ENCODE data around the gene THOC6. TPM values are rescaled to one million over a fixed set of nuclear protein-coding genes. Genes with fewer than 3 reads are reported as not detected.

Gene THOC6
- total and polyA plus RNA-seq, 2 experiments from 2014 or later: 71.4 to 90.6 TPM

DNA sequence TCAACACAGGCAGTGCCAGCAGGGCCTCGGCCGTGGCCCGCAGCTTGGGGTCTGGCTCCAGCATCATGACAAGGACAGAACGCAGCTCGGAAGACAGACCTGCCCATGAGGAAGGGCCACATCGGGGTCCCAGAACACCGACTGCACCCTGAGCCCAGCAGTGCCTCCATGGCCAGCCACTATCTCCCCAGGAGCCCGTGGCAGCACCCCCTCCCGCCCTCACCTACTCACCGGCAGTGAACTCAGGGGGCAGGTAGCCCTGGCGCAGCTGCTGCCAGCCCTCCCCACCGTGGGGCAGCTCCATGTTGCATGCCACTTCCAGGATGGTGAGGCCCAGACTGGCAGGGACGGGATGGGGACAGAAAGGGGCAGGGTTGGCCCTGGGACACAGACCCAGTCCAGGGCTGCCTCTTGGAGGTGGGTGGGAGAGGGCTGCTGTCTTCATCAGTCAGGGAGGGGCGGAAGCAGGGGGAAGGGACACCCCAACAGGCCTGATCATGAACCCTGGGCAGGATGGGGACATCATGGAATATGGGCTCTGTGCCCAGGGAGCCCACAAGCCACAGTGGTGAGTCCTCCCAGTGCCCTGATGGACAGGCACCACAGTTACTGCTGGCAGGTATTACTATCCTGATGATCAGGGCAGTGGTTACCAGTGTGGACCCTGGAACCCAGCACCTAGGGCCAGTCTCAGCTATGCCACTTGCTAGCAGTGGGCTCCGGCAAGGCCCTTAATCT lies 49.3 kb upstream of the THOC6 start (continued):
- TF ChIP-seq, protein P1, sequence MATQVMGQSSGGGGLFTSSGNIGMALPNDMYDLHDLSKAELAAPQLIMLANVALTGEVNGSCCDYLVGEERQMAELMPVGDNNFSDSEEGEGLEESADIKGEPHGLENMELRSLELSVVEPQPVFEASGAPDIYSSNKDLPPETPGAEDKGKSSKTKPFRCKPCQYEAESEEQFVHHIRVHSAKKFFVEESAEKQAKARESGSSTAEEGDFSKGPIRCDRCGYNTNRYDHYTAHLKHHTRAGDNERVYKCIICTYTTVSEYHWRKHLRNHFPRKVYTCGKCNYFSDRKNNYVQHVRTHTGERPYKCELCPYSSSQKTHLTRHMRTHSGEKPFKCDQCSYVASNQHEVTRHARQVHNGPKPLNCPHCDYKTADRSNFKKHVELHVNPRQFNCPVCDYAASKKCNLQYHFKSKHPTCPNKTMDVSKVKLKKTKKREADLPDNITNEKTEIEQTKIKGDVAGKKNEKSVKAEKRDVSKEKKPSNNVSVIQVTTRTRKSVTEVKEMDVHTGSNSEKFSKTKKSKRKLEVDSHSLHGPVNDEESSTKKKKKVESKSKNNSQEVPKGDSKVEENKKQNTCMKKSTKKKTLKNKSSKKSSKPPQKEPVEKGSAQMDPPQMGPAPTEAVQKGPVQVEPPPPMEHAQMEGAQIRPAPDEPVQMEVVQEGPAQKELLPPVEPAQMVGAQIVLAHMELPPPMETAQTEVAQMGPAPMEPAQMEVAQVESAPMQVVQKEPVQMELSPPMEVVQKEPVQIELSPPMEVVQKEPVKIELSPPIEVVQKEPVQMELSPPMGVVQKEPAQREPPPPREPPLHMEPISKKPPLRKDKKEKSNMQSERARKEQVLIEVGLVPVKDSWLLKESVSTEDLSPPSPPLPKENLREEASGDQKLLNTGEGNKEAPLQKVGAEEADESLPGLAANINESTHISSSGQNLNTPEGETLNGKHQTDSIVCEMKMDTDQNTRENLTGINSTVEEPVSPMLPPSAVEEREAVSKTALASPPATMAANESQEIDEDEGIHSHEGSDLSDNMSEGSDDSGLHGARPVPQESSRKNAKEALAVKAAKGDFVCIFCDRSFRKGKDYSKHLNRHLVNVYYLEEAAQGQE (IDR thresholded peaks at IDR 0.05; ENCODE audit: unreplicated experiment): no peak
- TF ChIP-seq CTCF (conservative IDR thresholded peaks at IDR 0.05; ENCODE audit: low read depth in 2 of 2) (no peak), CREB1 (CRISPR knock-in tag; IDR thresholded peaks at IDR 0.05; ENCODE audit: low read depth) (no peak), POLR2AphosphoS5 (IDR thresholded peaks at IDR 0.05; ENCODE audit: low read depth) (no peak), JUNB (IDR thresholded peaks at IDR 0.05; ENCODE audit: unreplicated experiment) (no peak), EZH2 (IDR thresholded peaks at IDR 0.05; ENCODE audit: low read depth, unreplicated experiment) (no peak)

DNA sequence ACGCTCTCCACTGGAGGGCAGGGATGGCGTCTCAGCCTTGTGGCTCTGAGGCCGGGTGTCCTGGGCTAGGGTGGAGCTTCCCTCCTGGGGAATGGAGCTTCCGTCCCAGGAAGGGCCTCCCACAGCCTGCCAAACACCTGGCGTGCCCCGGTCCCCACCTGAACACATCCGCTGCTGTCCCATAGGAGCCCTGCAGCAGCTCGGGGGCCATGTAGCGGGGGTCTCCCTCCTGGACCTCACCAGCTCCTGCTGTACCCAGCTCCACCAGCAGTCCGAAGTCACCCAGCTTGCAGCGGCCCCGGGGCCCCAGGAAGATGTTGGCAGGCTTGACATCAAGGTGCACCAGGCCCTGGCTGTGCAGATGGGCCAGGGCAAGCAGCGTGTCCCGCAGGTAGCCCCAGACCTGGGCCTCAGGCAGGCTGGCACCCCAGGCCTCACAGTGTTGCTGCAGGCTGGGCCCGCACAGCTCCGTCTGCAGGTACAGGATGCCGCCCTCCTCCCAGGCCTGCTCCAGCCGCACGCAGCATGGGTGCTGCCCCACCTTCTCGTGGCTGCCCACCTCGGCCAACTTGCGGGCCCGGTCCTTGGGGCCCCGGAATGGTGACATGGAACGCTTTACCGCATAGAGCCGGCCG lies 48.6 kb upstream of the THOC6 start:
- Histone ChIP-seq H2AFZ (no peak overlapping the region), H3K27me3 (ENCODE audit: insufficient read depth) (no peaks in the 10 kb centered on the region), H3K4me2 (no peak overlapping the region), H3F3A (replicated peaks; ENCODE audit: low read depth) (peaks cover 18% of the 10 kb centered on the region), H3K36me3 (ENCODE audit: insufficient read depth) (0 out of 2 replicates have a peak, but pooled peaks cover 3% of the 10 kb centered on the region), H3K9me2 (ENCODE audit: insufficient read depth) (no peaks in the 10 kb centered on the region), H3K27ac (ENCODE audit: low read depth) (no peak overlapping the region), H4K20me1 (replicated peaks; ENCODE audit: insufficient read depth) (peaks cover 17% of the 10 kb centered on the region), H3K4me1 (ENCODE audit: insufficient read depth) (no peaks in the 10 kb centered on the region; the same call in 1 of the 2 replicates), H3K4me3 (no peak overlapping the region), H3K79me2 (replicated peaks; ENCODE audit: insufficient read depth) (peaks cover 14% of the 10 kb centered on the region)
- no peak overlapping the region for H3K27ac Mint-ChIP-seq
- H3K4me3 Mint-ChIP-seq: no peak overlapping the region
- peaks cover 37% of the 10 kb centered on the region for H3K36me3 Mint-ChIP-seq (ENCODE audit: low read depth)
- ATAC-seq (no peak), DNase-seq (ENCODE audit: low spot score) (no peak)
- peaks cover 24% of the 10 kb centered on the region for H3K27me3 Mint-ChIP-seq (ENCODE audit: insufficient read depth, low read depth, poor library complexity)
- H3K9me3 Mint-ChIP-seq: no peaks in the 10 kb centered on the region
- H3K4me1 Mint-ChIP-seq: peaks cover 15% of the 10 kb centered on the region; the same call in 2 of the 3 replicates
- TF ChIP-seq, protein P2, sequence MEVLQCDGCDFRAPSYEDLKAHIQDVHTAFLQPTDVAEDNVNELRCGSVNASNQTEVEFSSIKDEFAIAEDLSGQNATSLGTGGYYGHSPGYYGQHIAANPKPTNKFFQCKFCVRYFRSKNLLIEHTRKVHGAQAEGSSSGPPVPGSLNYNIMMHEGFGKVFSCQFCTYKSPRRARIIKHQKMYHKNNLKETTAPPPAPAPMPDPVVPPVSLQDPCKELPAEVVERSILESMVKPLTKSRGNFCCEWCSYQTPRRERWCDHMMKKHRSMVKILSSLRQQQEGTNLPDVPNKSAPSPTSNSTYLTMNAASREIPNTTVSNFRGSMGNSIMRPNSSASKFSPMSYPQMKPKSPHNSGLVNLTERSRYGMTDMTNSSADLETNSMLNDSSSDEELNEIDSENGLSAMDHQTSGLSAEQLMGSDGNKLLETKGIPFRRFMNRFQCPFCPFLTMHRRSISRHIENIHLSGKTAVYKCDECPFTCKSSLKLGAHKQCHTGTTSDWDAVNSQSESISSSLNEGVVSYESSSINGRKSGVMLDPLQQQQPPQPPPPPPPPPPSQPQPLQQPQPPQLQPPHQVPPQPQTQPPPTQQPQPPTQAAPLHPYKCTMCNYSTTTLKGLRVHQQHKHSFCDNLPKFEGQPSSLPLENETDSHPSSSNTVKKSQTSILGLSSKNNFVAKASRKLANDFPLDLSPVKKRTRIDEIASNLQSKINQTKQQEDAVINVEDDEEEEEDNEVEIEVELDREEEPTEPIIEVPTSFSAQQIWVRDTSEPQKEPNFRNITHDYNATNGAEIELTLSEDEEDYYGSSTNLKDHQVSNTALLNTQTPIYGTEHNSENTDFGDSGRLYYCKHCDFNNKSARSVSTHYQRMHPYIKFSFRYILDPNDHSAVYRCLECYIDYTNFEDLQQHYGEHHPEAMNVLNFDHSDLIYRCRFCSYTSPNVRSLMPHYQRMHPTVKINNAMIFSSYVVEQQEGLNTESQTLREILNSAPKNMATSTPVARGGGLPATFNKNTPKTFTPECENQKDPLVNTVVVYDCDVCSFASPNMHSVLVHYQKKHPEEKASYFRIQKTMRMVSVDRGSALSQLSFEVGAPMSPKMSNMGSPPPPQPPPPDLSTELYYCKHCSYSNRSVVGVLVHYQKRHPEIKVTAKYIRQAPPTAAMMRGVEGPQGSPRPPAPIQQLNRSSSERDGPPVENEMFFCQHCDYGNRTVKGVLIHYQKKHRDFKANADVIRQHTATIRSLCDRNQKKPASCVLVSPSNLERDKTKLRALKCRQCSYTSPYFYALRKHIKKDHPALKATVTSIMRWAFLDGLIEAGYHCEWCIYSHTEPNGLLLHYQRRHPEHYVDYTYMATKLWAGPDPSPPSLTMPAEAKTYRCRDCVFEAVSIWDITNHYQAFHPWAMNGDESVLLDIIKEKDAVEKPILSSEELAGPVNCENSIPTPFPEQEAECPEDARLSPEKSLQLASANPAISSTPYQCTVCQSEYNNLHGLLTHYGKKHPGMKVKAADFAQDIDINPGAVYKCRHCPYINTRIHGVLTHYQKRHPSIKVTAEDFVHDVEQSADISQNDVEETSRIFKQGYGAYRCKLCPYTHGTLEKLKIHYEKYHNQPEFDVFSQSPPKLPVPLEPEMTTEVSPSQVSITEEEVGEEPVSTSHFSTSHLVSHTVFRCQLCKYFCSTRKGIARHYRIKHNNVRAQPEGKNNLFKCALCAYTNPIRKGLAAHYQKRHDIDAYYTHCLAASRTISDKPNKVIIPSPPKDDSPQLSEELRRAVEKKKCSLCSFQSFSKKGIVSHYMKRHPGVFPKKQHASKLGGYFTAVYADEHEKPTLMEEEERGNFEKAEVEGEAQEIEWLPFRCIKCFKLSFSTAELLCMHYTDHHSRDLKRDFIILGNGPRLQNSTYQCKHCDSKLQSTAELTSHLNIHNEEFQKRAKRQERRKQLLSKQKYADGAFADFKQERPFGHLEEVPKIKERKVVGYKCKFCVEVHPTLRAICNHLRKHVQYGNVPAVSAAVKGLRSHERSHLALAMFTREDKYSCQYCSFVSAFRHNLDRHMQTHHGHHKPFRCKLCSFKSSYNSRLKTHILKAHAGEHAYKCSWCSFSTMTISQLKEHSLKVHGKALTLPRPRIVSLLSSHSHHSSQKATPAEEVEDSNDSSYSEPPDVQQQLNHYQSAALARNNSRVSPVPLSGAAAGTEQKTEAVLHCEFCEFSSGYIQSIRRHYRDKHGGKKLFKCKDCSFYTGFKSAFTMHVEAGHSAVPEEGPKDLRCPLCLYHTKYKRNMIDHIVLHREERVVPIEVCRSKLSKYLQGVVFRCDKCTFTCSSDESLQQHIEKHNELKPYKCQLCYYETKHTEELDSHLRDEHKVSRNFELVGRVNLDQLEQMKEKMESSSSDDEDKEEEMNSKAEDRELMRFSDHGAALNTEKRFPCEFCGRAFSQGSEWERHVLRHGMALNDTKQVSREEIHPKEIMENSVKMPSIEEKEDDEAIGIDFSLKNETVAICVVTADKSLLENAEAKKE (CRISPR knock-in tag; IDR thresholded peaks at IDR 0.05): no peak
- no peak for TF ChIP-seq ZNF331 (CRISPR knock-in tag; IDR thresholded peaks at IDR 0.05; ENCODE audit: low read depth)

Measured in GM23338 (cell line).